ENCODE measurements around the gene CCT6A.
"Not testable (repeated sequence)": the region's sequence is repeated elsewhere in the genome, so short reads cannot be mapped to it uniquely, and the experiment has no call there.

The CCT6A gene

GRCh38 chr7:56053993-56054392 lies 2.4 kb downstream of the CCT6A start:
- no peak for DNase-seq

GRCh38 chr7:56062382-56062781 lies 10.8 kb downstream of the CCT6A start:
- DNase-seq, result no peak

- no peak for DNase-seq
These were observed 11.9 kb downstream of the CCT6A start for GRCh38 chr7:56063500-56063881.

GRCh38 chr7:56063882-56064625 lies 12.5 kb downstream of the CCT6A start, which contains the start of gene SUMF2:
TSS of gene SUMF2 (plus strand) at chr7:56064286. CDS start at chr7:56064312, 26 bp downstream.
- DNase-seq, result peak in 1 of 2 experiments; percentile 48

- DNase-seq, result not testable (repeated sequence)
These were observed 14.8 kb downstream of the CCT6A start for GRCh38 chr7:56066376-56066775.

GRCh38 chr7:56074371-56074791 lies 22.8 kb downstream of the CCT6A start:
- DNase-seq, result peak in 1 of 2 experiments; percentile 38

- DNase-seq, result no peak
These were observed 26.1 kb downstream of the CCT6A start for GRCh38 chr7:56077681-56078080.

GRCh38 chr7:56078196-56078595 lies 26.6 kb downstream of the CCT6A start:
- DNase-seq, result no peak

- peak; percentile 38 to 47 for DNase-seq
These were observed 28.1 kb downstream of the CCT6A start for GRCh38 chr7:56079450-56080185.

GRCh38 chr7:56080726-56081435 lies 29.3 kb downstream of the CCT6A start:
- DNase-seq, result not testable (repeated sequence)

- DNase-seq, result no peak
These were observed 30.2 kb downstream of the CCT6A start for GRCh38 chr7:56081626-56082340.

GRCh38 chr7:56083150-56083785 lies 31.7 kb downstream of the CCT6A start:
- peak in 1 of 2 experiments; percentile 37 for DNase-seq

GRCh38 chr7:56086761-56087160 lies 35.2 kb downstream of the CCT6A start:
- DNase-seq, result no peak

GRCh38 chr7:56087445-56087844 lies 35.9 kb downstream of the CCT6A start:
- DNase-seq, result no peak

GRCh38 chr7:56091591-56091990 lies 40.0 kb downstream of the CCT6A start:
- DNase-seq, result no peak

GRCh38 chr7:56092388-56092787 lies 40.8 kb downstream of the CCT6A start:
- not testable (repeated sequence) for DNase-seq

- DNase-seq, result peak; percentile 38 to 59
These were observed 41.4 kb downstream of the CCT6A start, which contains the start of gene PHKG1 for GRCh38 chr7:56092789-56093531. TSS of gene PHKG1 (minus strand) at chr7:56092952. CDS start at chr7:56088941, 4,011 bp downstream.

- no peak for DNase-seq
These were observed 46.1 kb downstream of the CCT6A start for GRCh38 chr7:56097700-56098099.

- not testable (repeated sequence) for DNase-seq
These were observed 46.8 kb downstream of the CCT6A start for GRCh38 chr7:56098187-56099008.

- DNase-seq, result no peak
These were observed 48.1 kb downstream of the CCT6A start for GRCh38 chr7:56099653-56100052.

All from cerebellar nuclear complex (tissue), 1 donor.